Kidney (tissue), 14 donors: ENCODE data around the gene IL1R1. TPM values are rescaled to one million over a fixed set of nuclear protein-coding genes. Genes with fewer than 3 reads are reported as not detected.

Source experiments
- DNase-seq, 5 donors: peaks; one replicate each; pipeline ENCODE4 v3.0.0-alpha.2; 2013 to 2020
- FAIRE-seq: peaks from 2 replicates; lab custom pipeline; 2012; peaks lifted over from hg19 to GRCh38; lab: Jason Lieb, UNC
- H3K27ac ChIP-seq, 2 donors: one replicate each; pipeline ENCODE4 v1.7.0; 2013; ENCODE audit warnings: low read depth in 2 of 2, low read length in 2 of 2, inconsistent platforms in 1 of 2
- H3K27me3 ChIP-seq: one replicate; pipeline ENCODE4 v1.7.1; 2013; ENCODE audit warnings: low read length, inconsistent platforms; ENCODE audit not compliant: control insufficient read depth, insufficient read depth
- H3K36me3 ChIP-seq, 3 donors: one replicate each; pipeline versions ENCODE4 v1.7.0 to v1.7.1; 2013; ENCODE audit warnings: low read length in 3 of 3, control low read depth in 1 of 3, inconsistent platforms in 1 of 3; ENCODE audit not compliant: insufficient read depth in 3 of 3, control insufficient read depth in 2 of 3
- H3K4me1 ChIP-seq, 3 donors: one replicate each; pipeline versions ENCODE4 v1.7.0 to v1.7.1; 2013; ENCODE audit warnings: low read length in 3 of 3, inconsistent platforms in 1 of 3, low read depth in 1 of 3; ENCODE audit not compliant: control insufficient read depth in 2 of 3, insufficient read depth in 2 of 3
- H3K4me3 ChIP-seq, 3 donors: one replicate each; pipeline versions ENCODE4 v1.7.0 to v1.8.1; 2013; ENCODE audit warnings: low read length in 3 of 3, control low read depth in 1 of 3, inconsistent platforms in 1 of 3
- H3K9ac ChIP-seq, 3 donors: one replicate each; pipeline versions ENCODE4 v1.7.0 to v1.7.1; 2013; ENCODE audit warnings: low read length in 3 of 3, control low read depth in 1 of 3, inconsistent platforms in 1 of 3
- H3K9me3 ChIP-seq, 3 donors: one replicate each; pipeline versions ENCODE4 v1.7.0 to v1.7.1; 2013; ENCODE audit warnings: low read length in 3 of 3, control low read depth in 1 of 3, inconsistent platforms in 1 of 3; ENCODE audit not compliant: control insufficient read depth in 2 of 3, insufficient read depth in 1 of 3
- intact Hi-C: fragments of 100-400 bp; cut with DNase I; formaldehyde crosslinking; loops from one replicate; pipeline ENCODE4 v1.11.1; 2022
- polyA plus RNA-seq: library from polyadenylated mRNA; stranded (reverse); fragments of 350-450 nt; fragmentation: Illumina TruSeq; extraction: RNeasy Lipid Tissue Mini Kit (QIAGEN cat#74804); gene quantifications from one replicate; pipeline ENCODE4 v1.2.3, GENCODE V29; 2014; ENCODE audit warnings: low read depth, low replicate concordance; ENCODE audit not compliant: insufficient read depth
- total RNA-seq: library from RNA; stranded (reverse); fragmentation: NEBNext Ultra II Directional; extraction: Animal tissue kit (Norgen Biotek cat#: 25700); gene quantifications from one replicate; pipeline ENCODE4 v1.2.1, GENCODE V29; 2021
- TF ChIP-seq, protein P1 (sequence below): IDR thresholded peaks from 3 replicates; pipeline ENCODE4 v1.5.1; 2012; ENCODE audit warnings: mild to moderate bottlenecking, moderate library complexity, borderline replicate concordance; ENCODE audit not compliant: insufficient read depth; ENCODE audit errors: extremely low read depth
- donor health status: control.
- donor health status: control.
- donor health status: control.
- donor health status: control.
- donor health status: control.
- donor health status: DM: yes; HTN: yes; CAD: no.
- donor health status: Normal renal cell carcinoma (clear cell type).

The IL1R1 gene
- total and polyA plus RNA-seq, 2 donors from 2014 or later, result 24.6 to 95.9 TPM

DNA sequence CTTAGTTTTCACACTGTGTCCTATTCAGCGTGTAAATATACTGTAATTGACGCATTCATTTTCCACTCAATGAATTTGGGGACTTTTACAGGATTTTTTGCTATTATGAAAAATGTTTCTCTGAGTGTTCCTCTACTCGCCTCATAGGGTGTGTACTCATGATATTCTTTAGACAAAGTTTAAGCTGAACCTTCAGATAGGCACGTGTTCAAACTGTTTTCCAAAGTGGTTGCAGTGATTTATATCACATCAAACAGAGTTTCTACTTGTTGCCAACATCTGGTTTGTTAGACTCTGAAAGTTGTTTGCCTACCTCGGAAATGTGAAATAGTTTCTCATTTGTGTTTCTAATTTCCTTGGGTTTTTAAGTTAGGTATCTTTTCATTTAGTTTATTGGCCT is 46.4 kb upstream of the IL1R1 start:
- H3K27ac ChIP-seq, result no peak overlapping the region
- H3K27me3 ChIP-seq, result no peaks in the 10 kb centered on the region
- no peaks in the 10 kb centered on the region for H3K4me1 ChIP-seq

DNA sequence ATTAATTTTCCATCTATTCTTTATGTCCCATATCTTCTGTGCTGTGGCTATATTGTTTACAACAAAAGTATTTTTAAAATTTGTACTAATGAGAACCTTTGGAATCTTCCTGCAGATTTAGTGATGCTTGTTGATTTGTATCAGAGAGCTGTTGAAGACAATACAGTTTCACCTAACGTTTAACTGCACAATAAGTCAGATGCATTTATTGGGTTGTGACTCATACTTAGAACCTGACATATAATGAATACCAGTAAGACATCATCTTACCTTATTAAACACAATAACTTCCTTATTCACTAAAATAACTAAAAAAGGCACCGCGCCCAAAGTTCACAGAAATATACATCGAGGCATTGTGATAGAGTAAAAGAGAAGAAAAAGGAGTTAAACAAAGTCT is 43.8 kb upstream of the IL1R1 start:
- H3K4me1 ChIP-seq, result no peaks in the 10 kb centered on the region
- H3K36me3 ChIP-seq, result no peaks in the 10 kb centered on the region
- no peaks in the 10 kb centered on the region for H3K9me3 ChIP-seq
- no peak overlapping the region for H3K27ac ChIP-seq
- FAIRE-seq (no peak), DNase-seq (no peak)
- H3K4me3 ChIP-seq, result no peak overlapping the region
- H3K9ac ChIP-seq, result no peak overlapping the region
- intact Hi-C loops, result no loop called here
- no peaks in the 10 kb centered on the region for H3K27me3 ChIP-seq
- TF ChIP-seq, protein P1, sequence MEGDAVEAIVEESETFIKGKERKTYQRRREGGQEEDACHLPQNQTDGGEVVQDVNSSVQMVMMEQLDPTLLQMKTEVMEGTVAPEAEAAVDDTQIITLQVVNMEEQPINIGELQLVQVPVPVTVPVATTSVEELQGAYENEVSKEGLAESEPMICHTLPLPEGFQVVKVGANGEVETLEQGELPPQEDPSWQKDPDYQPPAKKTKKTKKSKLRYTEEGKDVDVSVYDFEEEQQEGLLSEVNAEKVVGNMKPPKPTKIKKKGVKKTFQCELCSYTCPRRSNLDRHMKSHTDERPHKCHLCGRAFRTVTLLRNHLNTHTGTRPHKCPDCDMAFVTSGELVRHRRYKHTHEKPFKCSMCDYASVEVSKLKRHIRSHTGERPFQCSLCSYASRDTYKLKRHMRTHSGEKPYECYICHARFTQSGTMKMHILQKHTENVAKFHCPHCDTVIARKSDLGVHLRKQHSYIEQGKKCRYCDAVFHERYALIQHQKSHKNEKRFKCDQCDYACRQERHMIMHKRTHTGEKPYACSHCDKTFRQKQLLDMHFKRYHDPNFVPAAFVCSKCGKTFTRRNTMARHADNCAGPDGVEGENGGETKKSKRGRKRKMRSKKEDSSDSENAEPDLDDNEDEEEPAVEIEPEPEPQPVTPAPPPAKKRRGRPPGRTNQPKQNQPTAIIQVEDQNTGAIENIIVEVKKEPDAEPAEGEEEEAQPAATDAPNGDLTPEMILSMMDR, result no peak

More for the DNA sequence above, 46.4 kb upstream of the IL1R1 start:
- H3K36me3 ChIP-seq, result no peaks in the 10 kb centered on the region
- FAIRE-seq (no peak), DNase-seq (no peak)
- intact Hi-C loops, result no loop called here
- no peak overlapping the region for H3K4me3 ChIP-seq
- H3K9me3 ChIP-seq, result no peaks in the 10 kb centered on the region
- TF ChIP-seq, protein P1, result no peak
- H3K9ac ChIP-seq, result no peak overlapping the region

DNA sequence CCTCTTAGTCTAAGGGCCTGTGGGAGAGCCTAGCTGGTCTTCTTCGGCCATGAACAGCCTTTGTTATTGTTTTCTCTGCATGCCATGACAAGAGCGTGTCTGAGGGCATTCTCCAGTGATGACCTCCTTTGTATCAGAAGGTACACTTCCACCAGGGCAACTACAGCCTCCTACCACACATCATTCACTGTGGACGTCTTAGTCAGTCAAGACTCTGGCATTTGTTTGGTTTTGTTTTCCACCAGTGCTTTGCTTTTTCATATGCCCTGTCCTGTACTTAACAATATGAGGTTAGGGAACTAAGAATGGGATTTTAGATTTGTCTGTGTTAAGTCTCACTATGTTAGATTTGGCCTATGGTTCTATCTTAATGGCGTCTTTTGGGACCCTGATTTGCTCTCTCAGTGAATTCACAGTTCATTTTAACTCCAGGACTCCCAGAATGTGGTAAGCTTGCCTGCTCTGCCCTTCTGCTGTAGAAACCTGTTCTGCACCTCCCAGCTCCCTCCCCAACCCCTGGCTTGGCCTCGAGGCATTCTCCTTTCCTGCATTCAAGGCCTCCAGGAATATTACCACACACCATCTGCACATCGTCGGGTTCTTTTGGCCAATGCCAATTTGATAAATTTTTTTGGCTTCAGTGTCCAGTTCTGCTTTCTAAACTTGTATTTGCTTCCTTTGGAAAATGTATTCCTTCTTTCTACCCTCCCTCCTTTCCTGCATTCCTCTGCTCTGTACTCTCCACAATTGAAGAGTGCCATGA is 42.8 kb upstream of the IL1R1 start:
- intact Hi-C loops, result no loop called here
- DNase-seq (no peak), FAIRE-seq (no peak)
- Histone ChIP-seq H3K9me3 (no peaks in the 10 kb centered on the region), H3K36me3 (no peaks in the 10 kb centered on the region), H3K4me3 (no peak overlapping the region), H3K27me3 (no peaks in the 10 kb centered on the region), H3K4me1 (peaks cover 0 to 6% (median 4%) of the 10 kb centered on the region in 3 donors), H3K27ac (no peak overlapping the region), H3K9ac (no peak overlapping the region)
- TF ChIP-seq, protein P1, result no peak
